GM18909 (cell line): ENCODE results near the gene POLR2E.

ENCODE experiments used
- ATAC-seq: cut with Tn5 transposase; IDR thresholded peaks from one replicate; pipeline ENCODE4 v1.9.1; 2021; ENCODE audit warnings: mild to moderate bottlenecking; ENCODE audit not compliant: unreplicated experiment, poor library complexity

The POLR2E gene

GRCh38 chr19:1054102-1055027, 40.8 kb downstream of the POLR2E start:
- ATAC-seq = no peak

DNA sequence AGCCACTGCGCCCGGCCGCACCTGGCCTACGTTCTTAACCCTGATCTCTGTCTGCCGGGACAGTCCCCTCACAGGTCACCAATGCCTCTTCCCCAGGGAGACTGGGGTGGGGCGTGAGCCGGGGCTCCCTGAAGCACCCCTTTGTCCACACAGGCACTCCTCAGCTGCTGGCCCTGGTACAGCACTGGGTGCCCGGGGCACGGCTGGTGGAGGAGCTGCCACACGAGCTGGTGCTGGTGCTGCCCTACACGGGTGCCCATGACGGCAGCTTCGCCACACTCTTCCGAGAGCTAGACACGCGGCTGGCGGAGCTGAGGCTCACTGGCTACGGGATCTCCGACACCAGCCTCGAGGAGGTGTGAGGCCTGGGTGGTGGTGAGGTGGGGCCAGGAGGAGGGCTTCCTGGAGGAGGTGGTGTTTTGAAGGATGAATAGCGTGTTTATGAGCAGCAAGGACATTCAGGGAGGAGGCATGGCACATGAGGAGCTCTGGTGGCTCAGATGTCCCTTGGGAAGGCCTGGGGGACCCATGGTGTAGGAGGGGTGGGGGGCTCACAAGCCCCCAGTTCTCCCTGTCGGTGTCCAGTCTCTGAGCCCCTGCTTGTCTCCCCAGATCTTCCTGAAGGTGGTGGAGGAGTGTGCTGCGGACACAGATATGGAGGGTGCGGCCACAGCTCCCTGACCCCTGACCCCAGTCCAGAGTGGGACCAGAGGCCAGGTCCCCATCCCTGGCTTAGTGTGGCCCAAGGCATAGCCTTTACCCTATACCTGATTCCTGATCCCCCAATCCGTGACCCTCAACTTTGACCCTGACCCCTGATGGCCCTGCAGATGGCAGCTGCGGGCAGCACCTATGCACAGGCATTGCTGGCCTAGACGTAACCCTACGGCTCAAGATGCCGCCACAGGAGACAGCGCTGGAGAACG, 41.7 kb downstream of the POLR2E start:
- ATAC-seq = no peak

GRCh38 chr19:1052349-1052975, 42.7 kb downstream of the POLR2E start:
- ATAC-seq = no peak

DNA sequence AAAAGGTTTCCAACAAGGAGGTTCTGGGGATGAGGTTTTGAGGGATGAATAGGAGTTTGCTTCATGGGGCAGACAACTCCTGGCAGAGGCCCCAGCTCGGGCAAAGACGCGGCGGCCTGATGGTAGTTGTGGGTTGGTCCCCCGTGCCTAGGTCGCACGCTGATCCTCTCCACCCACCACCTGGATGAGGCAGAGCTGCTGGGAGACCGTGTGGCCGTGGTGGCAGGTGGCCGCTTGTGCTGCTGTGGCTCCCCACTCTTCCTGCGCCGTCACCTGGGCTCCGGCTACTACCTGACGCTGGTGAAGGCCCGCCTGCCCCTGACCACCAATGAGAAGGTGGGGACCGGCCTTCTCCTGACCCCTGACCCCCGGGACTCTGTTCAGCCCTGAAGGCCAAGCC, 43.4 kb downstream of the POLR2E start:
- no peak for ATAC-seq

DNA sequence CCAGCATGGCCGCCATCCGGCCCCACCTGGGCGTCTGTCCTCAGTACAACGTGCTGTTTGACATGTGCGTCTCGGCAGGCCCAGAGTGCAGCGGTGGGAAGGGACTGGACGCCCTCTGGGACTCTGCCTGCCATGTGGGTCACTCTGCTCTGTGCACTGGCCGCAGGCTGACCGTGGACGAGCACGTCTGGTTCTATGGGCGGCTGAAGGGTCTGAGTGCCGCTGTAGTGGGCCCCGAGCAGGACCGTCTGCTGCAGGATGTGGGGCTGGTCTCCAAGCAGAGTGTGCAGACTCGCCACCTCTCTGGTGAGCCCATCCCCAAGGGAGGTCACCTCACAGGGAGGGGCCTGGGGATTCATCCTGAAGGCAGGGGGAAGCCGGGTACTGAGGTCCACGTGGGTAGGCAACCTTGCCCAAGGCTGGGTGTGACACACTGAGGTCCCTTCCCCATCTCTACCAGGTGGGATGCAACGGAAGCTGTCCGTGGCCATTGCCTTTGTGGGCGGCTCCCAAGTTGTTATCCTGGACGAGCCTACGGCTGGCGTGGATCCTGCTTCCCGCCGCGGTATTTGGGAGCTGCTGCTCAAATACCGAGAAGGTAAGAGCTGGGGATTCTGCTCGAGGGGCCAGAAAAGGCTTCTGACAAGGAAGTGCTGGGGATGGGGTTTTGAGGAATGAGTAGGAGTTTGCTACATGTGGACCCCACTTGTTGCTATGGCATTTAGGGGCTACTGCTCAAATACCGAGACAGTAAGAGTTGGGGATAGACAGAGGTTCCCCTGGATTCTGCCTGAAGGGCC, 44.0 kb downstream of the POLR2E start:
- ATAC-seq = no peak

DNA sequence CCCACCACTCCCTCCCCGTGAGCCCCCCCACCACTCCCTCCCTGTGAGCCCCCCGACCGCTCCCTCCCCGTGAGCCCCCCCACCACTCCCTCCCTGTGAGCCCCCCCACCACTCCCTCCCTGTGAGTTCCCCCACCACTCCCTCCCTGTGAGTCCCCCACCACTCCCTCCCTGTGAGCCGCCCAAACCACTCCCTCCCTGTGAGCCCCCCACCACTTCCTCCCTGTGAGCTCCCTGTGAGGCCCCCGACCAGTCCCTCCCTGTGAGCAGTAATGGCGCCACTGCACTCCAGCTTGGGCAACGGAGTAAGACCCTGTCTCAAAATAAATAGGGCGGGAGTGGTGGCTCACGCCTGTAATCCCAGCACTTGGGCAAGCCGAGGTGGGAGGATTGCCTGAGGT, 45.4 kb downstream of the POLR2E start:
- no peak for ATAC-seq

- ATAC-seq = no peak
Observed at GRCh38 chr19:1049106-1049505, 46.1 kb downstream of the POLR2E start.

DNA sequence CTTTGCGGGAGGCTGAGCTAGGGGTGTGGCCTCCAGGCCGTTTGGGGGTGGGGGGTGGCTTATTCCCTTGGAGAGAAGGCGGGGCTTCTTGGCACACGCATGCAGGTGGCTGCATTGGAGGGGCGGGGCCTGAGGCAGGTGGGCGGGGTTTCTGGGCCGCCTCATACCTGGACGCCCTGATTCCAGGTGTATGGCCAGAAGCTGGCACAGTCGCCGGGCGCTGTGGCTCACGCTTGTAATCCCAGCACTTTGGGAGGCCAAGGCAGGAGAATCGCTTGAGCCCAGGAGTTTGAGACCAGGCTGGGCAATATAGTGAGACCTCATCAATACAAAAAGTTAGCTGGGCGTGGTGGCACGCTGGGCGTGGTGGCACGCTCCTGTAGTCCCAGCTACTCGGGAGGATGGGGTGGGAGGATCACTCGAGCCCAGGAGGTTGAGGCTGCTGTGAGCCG, 47.5 kb downstream of the POLR2E start:
- ATAC-seq = no peak

DNA sequence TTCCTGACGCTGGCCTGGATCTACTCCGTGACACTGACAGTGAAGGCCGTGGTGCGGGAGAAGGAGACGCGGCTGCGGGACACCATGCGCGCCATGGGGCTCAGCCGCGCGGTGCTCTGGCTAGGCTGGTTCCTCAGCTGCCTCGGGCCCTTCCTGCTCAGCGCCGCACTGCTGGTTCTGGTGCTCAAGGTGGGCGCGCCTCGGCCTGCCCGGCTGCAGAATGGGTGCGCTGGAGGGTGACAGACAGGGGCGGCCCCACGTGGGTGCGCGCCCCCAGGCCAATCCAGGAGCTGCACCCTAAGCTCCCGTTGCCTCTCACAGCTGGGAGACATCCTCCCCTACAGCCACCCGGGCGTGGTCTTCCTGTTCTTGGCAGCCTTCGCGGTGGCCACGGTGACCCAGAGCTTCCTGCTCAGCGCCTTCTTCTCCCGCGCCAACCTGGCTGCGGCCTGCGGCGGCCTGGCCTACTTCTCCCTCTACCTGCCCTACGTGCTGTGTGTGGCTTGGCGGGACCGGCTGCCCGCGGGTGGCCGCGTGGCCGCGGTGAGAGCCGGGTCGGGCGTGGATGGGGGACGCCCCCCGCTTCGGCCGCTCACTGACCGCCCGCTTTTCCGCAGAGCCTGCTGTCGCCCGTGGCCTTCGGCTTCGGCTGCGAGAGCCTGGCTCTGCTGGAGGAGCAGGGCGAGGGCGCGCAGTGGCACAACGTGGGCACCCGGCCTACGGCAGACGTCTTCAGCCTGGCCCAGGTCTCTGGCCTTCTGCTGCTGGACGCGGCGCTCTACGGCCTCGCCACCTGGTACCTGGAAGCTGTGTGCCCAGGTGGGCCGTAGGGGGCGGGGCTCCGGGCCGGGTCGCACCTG, 48.1 kb downstream of the POLR2E start:
- ATAC-seq = no peak

DNA sequence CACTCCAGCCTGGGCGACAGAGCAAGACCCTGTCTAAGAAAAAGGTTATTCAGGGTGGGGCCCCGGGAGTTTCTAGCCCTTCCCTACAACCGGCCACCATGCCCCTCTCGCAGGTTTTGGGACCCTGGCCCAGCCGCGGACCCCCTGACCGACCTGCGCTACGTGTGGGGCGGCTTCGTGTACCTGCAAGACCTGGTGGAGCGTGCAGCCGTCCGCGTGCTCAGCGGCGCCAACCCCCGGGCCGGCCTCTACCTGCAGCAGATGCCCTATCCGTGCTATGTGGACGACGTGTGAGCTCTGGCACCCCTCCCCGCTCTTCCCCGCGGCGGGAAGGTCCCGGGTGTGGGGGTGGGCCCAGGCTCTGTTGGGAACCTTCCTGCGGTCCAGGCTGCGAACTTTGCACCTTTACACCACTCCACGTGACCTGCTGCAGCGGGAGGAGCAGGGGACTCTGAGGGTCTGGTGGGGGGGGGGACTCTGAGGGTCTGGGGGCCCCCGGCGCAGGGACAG, 49.0 kb downstream of the POLR2E start:
- ATAC-seq = no peak

DNA sequence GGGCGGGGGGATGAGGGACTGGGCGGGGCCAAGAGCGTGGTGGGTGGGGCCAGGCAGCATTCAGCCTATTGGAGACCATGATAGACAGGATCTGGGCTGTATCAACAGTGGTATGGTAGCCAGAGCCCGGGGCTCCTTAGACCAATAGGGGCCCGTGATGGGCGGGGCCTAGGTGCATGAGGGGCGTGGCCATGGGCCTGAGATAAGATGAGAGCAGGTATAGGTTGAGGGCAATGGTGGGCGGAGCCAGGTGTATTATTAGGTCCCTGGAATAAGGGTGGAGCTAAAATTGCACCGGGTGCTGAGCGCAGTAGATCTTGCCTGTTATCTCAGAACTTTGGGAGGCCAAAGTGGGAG, 50.0 kb downstream of the POLR2E start:
- ATAC-seq = no peak

DNA sequence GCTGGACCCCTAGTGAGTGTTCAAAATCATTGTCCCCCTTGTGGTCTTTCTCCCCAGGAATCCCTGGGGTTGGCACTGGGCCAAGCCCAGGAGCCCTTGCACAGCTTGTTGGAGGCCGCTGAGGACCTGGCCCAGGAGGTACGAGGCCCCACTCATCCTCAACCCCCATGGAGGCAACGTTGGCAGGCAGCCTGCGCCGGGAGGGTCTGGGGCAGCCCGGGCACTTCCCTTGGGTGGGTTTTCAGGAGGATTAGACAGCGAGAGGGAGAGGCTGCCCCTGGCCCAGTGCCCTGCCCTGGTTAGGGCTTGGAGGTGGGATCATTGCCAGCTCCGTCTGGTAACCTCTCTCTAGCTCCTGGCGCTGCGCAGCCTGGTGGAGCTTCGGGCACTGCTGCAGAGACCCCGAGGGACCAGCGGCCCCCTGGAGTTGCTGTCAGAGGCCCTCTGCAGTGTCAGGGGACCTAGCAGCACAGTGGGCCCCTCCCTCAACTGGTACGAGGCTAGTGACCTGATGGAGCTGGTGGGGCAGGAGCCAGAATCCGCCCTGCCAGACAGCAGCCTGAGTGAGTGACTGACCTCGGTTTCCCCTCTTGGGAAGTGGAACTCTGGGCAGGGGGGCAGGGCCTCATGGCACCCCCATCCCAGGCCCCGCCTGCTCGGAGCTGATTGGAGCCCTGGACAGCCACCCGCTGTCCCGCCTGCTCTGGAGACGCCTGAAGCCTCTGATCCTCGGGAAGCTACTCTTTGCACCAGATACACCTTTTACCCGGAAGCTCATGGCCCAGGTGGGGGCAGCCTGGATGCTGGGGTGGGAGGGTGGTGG, 52.3 kb downstream of the POLR2E start:
- ATAC-seq = no peak

- ATAC-seq = no peak
Observed at GRCh38 chr19:1041835-1042685, 53.1 kb downstream of the POLR2E start.

GRCh38 chr19:1041272-1041834, 53.8 kb downstream of the POLR2E start:
- no peak for ATAC-seq

- peak; percentile 43 for ATAC-seq
Observed at GRCh38 chr19:1040476-1041271, 54.5 kb downstream of the POLR2E start.
